DMS79 treated with DMSO at 0.1 percent for 48 hours (cell line): ENCODE results near the gene CISD2.
"Not testable (repeated sequence)": the region's sequence is repeated elsewhere in the genome, so short reads cannot be mapped to it uniquely, and the experiment has no call there.

ENCODE experiments used
- DNase-seq: peaks from one replicate; lab custom pipeline; 2025; lab: John Stamatoyannopoulos, UW

The CISD2 gene

DNA sequence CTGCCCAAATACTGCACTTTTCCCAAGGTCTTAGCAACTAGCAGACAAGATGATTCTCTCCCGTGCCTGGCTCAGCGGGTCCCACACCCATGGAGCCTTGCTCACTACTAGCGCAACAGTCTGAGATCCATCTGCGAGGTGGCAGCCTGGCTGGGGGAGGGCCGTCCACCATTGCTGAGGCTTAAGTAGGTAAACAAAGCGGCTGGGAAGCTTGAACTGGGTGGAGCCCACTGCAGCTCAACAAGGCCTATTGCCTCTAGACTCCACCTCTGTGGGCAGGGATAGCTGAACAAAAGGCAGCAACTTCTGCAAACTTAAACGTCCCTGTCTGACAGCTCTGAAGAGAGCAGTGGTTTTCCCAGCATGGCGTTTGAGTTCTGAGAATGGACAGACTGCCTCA, 50.9 kb downstream of the CISD2 start:
- DNase-seq, result not testable (repeated sequence)

GRCh38 chr4:102935716-102936115, 66.9 kb downstream of the CISD2 start:
- no peak for DNase-seq

- not testable (repeated sequence) for DNase-seq
These were observed 69.3 kb downstream of the CISD2 start for GRCh38 chr4:102938063-102938462.
